Measurements from ENCODE around the gene RPP21.

GRCh38 chr6:30360139-30360538, 15.2 kb downstream of the RPP21 start:
- TF ChIP-seq CTCF (IDR thresholded peaks at IDR 0.05), result no peak
- TF ChIP-seq EZH2 (IDR thresholded peaks at IDR 0.05; ENCODE audit: borderline replicate concordance, insufficient read depth, low read depth, low read length, poor library complexity, severe bottlenecking), result no peak
